Fibroblast of lung (primary cell): Measurements from ENCODE around the gene PLCH2.

Experiments
- EZH2 ChIP-seq: IDR thresholded peaks from 2 replicates; pipeline ENCODE4 v1.5.1; 2012; ENCODE audit warnings: low read length, control low read depth, mild to moderate bottlenecking; ENCODE audit errors: missing control alignments
- TF ChIP-seq, protein P1 (sequence below), 2 donors: IDR thresholded peaks in 1 of 2; conservative IDR thresholded peaks in 1 of 2; 1 replicate in 1 of 2; 2 replicates in 1 of 2; pipeline ENCODE4 v1.5.1; 2011 to 2012; ENCODE audit warnings: low read length in 2 of 2, control low read depth in 1 of 2, inconsistent platforms in 1 of 2, low read depth in 1 of 2, mild to moderate bottlenecking in 1 of 2

DNA sequence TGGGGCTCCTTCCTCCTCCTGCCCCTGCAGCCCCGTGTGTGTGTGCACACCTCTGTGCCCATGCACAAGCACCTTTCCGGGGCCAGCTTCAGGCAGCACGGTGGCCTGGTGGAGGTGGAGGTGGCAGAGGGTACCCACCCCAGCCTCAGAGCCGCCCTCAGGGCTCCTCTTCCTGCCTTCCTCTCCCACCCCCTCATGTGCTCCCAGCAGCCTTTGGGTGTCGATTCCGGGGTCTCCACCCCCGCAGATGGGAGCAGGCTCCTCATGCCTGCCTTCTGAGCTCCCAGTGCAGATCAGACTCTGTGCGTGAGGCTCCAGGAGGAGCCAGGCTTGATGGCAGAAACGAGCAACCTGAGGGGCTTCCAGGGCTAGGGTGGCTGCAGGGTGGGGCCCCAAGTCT, 29.2 kb upstream of the PLCH2 start:
- TF ChIP-seq, protein P1, sequence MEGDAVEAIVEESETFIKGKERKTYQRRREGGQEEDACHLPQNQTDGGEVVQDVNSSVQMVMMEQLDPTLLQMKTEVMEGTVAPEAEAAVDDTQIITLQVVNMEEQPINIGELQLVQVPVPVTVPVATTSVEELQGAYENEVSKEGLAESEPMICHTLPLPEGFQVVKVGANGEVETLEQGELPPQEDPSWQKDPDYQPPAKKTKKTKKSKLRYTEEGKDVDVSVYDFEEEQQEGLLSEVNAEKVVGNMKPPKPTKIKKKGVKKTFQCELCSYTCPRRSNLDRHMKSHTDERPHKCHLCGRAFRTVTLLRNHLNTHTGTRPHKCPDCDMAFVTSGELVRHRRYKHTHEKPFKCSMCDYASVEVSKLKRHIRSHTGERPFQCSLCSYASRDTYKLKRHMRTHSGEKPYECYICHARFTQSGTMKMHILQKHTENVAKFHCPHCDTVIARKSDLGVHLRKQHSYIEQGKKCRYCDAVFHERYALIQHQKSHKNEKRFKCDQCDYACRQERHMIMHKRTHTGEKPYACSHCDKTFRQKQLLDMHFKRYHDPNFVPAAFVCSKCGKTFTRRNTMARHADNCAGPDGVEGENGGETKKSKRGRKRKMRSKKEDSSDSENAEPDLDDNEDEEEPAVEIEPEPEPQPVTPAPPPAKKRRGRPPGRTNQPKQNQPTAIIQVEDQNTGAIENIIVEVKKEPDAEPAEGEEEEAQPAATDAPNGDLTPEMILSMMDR (conservative IDR thresholded peaks at IDR 0.05 in 1 of 2, IDR thresholded peaks at IDR 0.05 in 1 of 2; ENCODE audit: low read depth in 1 of 2, low read length in 2 of 2) = no peak
- TF ChIP-seq EZH2 = no peak
